ENCODE measurements around the gene CHST5. TPM values are rescaled to one million over a fixed set of nuclear protein-coding genes. Genes with fewer than 3 reads are reported as not detected.

The CHST5 gene
- total RNA-seq: not detected

DNA sequence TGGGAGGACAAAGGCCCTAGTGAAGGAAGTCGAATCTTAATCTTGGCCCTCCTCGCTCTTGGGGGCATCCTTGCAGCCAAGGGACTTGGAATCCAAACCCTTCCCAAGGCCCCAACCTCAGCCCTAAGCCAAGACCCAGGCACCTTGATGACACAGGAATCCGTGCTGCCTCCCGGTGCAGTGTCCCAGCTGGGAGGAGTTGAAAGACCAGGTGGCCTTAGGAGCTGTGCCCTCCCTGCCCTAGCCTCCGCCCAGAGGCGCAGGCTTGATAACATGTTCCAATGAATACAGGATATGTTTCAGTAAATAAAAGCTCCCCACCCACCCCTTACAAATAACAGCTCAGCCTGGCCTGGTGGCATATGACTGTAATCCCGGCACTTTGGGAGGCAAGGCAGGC, at the start of gene CHST5:
Gene CHST5 (minus strand): TSS at position 208 of the 400 bp plus-strand sequence. CDS start 5,724 bp downstream, outside the sequence.
- Mint-ChIP-seq H3K4me1 (peaks cover 3% of the 10 kb centered on the region), H3K4me3 (no peak within 1 kb of the TSS), H3K9me3 (no peaks in the 10 kb centered on the region), H3K36me3 (no peaks in the 10 kb centered on the region), H3K27me3 (peaks cover 5% of the 10 kb centered on the region), H3K27ac (no peak within 1 kb of the TSS)
- no peak for DNase-seq

- Mint-ChIP-seq H3K9me3 (no peaks in the 10 kb centered on the region), H3K27ac (no peak overlapping the region), H3K4me3 (no peak overlapping the region), H3K27me3 (no peaks in the 10 kb centered on the region), H3K36me3 (peaks cover 2% of the 10 kb centered on the region), H3K4me1 (no peaks in the 10 kb centered on the region)
- DNase-seq: no peak
Observed at GRCh38 chr16:75584108-75584507, 48.2 kb upstream of the CHST5 start.

- no peak overlapping the region for H3K27ac Mint-ChIP-seq
- no peaks in the 10 kb centered on the region for H3K9me3 Mint-ChIP-seq
- no peak for DNase-seq
- H3K4me3 Mint-ChIP-seq: no peak overlapping the region
- H3K4me1 Mint-ChIP-seq: peaks cover 15% of the 10 kb centered on the region
- H3K27me3 Mint-ChIP-seq: no peaks in the 10 kb centered on the region
- peaks cover 15% of the 10 kb centered on the region for H3K36me3 Mint-ChIP-seq
Observed at GRCh38 chr16:75579281-75579834, 43.5 kb upstream of the CHST5 start.

GRCh38 chr16:75578725-75579124, 42.8 kb upstream of the CHST5 start:
- Mint-ChIP-seq H3K36me3 (peaks cover 15% of the 10 kb centered on the region), H3K9me3 (no peaks in the 10 kb centered on the region), H3K4me1 (peaks cover 15% of the 10 kb centered on the region), H3K27me3 (no peaks in the 10 kb centered on the region), H3K27ac (peak overlapping the region; percentile 30), H3K4me3 (no peak overlapping the region)
- DNase-seq: no peak

GRCh38 chr16:75578212-75578611, 42.3 kb upstream of the CHST5 start:
- Mint-ChIP-seq H3K9me3 (no peaks in the 10 kb centered on the region), H3K4me3 (no peak overlapping the region), H3K27ac (no peak overlapping the region), H3K36me3 (peaks cover 15% of the 10 kb centered on the region), H3K27me3 (no peaks in the 10 kb centered on the region), H3K4me1 (peaks cover 18% of the 10 kb centered on the region)
- no peak for DNase-seq

DNA sequence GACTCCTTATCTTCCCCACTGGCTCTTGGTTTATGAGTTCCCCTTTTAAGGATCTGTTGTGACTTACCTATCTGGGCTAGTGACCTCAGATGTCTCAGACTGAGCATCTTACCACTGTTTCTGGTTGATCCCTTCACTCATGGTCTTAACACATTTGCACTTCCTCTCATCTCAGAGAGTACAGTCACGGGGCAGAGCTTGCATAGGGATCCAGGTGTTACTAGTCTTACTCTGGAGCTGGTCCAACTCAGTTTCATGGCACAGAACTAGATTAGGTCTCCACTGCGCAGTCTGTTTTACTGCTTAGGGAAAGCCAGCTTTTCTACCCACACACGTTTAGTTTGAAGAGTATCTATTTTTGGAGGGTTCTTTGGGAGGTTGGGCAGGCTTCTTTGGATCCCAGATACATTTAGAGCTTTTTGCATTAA, 40.5 kb upstream of the CHST5 start:
- H3K27me3 Mint-ChIP-seq: no peaks in the 10 kb centered on the region
- peak overlapping the region; percentile 19 for H3K27ac Mint-ChIP-seq
- H3K36me3 Mint-ChIP-seq: peaks cover 18% of the 10 kb centered on the region
- H3K4me1 Mint-ChIP-seq: peaks cover 22% of the 10 kb centered on the region
- H3K9me3 Mint-ChIP-seq: no peaks in the 10 kb centered on the region
- no peak overlapping the region for H3K4me3 Mint-ChIP-seq
- DNase-seq: no peak

DNA sequence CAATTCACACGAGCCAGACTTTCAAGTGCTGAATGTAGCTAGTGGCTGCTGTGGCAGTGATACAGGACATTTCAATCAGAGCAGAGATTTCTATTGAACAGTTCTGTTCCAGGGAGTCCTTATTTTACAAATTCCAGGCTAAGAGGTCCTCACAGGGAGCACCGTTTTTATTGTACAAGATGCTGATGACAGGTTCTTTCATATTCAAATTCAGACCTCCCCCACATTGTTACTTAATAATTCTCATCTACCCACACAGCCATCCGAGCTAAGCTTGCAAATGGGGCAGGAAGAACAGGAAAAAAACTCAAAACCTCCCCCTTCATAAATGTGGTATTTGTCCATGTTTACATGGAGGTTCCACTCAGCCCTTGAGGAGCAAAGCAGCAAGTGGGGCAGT, 40.0 kb upstream of the CHST5 start:
- Mint-ChIP-seq H3K36me3 (peaks cover 18% of the 10 kb centered on the region), H3K27ac (peak overlapping the region; percentile 19), H3K4me1 (peaks cover 22% of the 10 kb centered on the region), H3K9me3 (no peaks in the 10 kb centered on the region), H3K4me3 (no peak overlapping the region), H3K27me3 (no peaks in the 10 kb centered on the region)
- no peak for DNase-seq

DNA sequence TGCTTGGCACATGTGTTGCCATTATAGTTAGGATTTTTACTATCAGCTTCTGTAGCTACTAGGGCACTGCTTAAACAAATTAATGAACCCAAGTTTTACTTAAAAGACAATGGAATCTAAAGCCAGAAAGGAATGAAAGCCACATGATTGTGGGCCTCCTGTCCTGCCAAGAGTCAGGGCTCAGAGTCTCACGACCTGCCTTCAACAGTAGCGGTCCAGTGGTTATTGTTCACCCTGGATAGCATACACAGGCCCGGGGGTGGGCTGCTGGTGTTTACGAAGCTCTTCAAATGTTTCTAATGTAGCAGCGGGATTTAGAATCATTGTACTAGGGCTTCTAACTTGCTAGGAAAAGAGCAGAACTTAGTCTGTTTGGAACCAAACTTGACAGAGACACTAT, 38.0 kb upstream of the CHST5 start:
- no peak overlapping the region for H3K27ac Mint-ChIP-seq
- H3K9me3 Mint-ChIP-seq: no peaks in the 10 kb centered on the region
- DNase-seq: no peak
- peaks cover 32% of the 10 kb centered on the region for H3K4me1 Mint-ChIP-seq
- H3K4me3 Mint-ChIP-seq: no peak overlapping the region
- H3K27me3 Mint-ChIP-seq: no peaks in the 10 kb centered on the region
- H3K36me3 Mint-ChIP-seq: peaks cover 18% of the 10 kb centered on the region

DNA sequence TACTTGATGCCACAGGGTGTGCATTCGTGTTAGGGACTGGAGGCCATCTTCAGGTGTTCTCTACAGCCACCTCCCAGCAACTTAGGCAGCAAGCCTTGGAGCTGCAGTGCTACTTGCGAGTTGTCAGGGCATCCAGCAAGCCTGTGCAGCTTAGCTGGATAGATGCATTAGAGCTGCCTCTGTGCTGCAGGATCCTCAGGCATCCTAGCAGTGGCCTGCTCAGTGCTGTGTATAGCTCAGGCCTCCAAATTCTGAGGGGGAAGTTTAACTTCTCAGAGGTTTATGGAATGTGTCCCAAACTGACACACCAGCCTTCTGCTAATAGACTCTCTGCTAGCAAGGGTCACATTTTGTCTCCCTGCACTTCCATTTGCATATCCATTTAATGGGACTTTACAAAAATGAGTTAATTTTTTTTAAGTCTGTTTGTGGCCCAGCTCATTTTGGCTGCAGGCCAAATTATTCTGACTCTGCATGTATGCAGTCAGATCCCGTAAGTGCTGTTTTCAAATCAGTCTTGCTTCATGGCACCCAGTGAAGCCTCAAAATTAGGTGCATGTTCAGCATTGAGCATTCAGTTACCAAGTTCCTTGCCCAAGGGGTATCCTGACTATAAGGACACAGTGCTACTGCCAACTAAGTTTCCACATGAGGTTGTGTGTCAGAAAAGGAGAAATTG, 37.1 kb upstream of the CHST5 start:
- Mint-ChIP-seq H3K9me3 (no peaks in the 10 kb centered on the region), H3K4me3 (no peak overlapping the region), H3K4me1 (peaks cover 30% of the 10 kb centered on the region), H3K27me3 (no peaks in the 10 kb centered on the region), H3K27ac (no peak overlapping the region), H3K36me3 (peaks cover 12% of the 10 kb centered on the region)
- DNase-seq: no peak

GRCh38 chr16:75570396-75571065, 34.6 kb upstream of the CHST5 start:
- H3K27ac Mint-ChIP-seq: no peak overlapping the region
- DNase-seq: no peak
- peaks cover 35% of the 10 kb centered on the region for H3K4me1 Mint-ChIP-seq
- no peaks in the 10 kb centered on the region for H3K27me3 Mint-ChIP-seq
- H3K36me3 Mint-ChIP-seq: peaks cover 6% of the 10 kb centered on the region
- no peaks in the 10 kb centered on the region for H3K9me3 Mint-ChIP-seq
- H3K4me3 Mint-ChIP-seq: no peak overlapping the region

- H3K36me3 Mint-ChIP-seq: peaks cover 6% of the 10 kb centered on the region
Observed at GRCh38 chr16:75567911-75568310, 32.0 kb upstream of the CHST5 start.

GRCh38 chr16:75566758-75567255, 30.9 kb upstream of the CHST5 start:
- Mint-ChIP-seq H3K4me3 (peak overlapping the region; percentile 99), H3K4me1 (peaks cover 35% of the 10 kb centered on the region), H3K9me3 (no peaks in the 10 kb centered on the region), H3K27me3 (no peaks in the 10 kb centered on the region), H3K36me3 (peaks cover 6% of the 10 kb centered on the region), H3K27ac (peak overlapping the region; percentile 47)
- DNase-seq: peak; percentile 41

More at GRCh38 chr16:75567911-75568310, 32.0 kb upstream of the CHST5 start:
- H3K27me3 Mint-ChIP-seq: no peaks in the 10 kb centered on the region
- no peak for DNase-seq
- H3K4me3 Mint-ChIP-seq: peak overlapping the region; percentile 49
- H3K27ac Mint-ChIP-seq: no peak overlapping the region
- no peaks in the 10 kb centered on the region for H3K9me3 Mint-ChIP-seq
- peaks cover 39% of the 10 kb centered on the region for H3K4me1 Mint-ChIP-seq

- peak within 1 kb of the TSS; percentile 93 for H3K27ac Mint-ChIP-seq
- no peaks in the 10 kb centered on the region for H3K9me3 Mint-ChIP-seq
- H3K4me1 Mint-ChIP-seq: peaks cover 35% of the 10 kb centered on the region
- peaks cover 2% of the 10 kb centered on the region for H3K36me3 Mint-ChIP-seq
- peak within 1 kb of the TSS; percentile 99 for H3K4me3 Mint-ChIP-seq
- DNase-seq: peak; percentile 93
- H3K27me3 Mint-ChIP-seq: peaks cover under 1% of the 10 kb centered on the region
Observed at GRCh38 chr16:75566040-75566757, 30.3 kb upstream of the CHST5 start, which contains the start of gene GABARAPL2. GABARAPL2 (plus strand) TSS chr16:75566379; CDS start chr16:75566487, 108 bp downstream.

- no peaks in the 10 kb centered on the region for H3K9me3 Mint-ChIP-seq
- peaks cover 6% of the 10 kb centered on the region for H3K27me3 Mint-ChIP-seq
- H3K4me1 Mint-ChIP-seq: peaks cover 35% of the 10 kb centered on the region
- DNase-seq: no peak
- H3K4me3 Mint-ChIP-seq: peak overlapping the region; percentile 99
- H3K27ac Mint-ChIP-seq: peak overlapping the region; percentile 93
- peaks cover 2% of the 10 kb centered on the region for H3K36me3 Mint-ChIP-seq
Observed at GRCh38 chr16:75565640-75566039, 29.7 kb upstream of the CHST5 start.
